Measurements from ENCODE around the gene SFI1.

GRCh38 chr22:31465307-31465706 is 31.0 kb upstream of the SFI1 start:
- no peak for TF ChIP-seq CTCF (IDR thresholded peaks at IDR 0.05 in 8 of 11, conservative IDR thresholded peaks at IDR 0.05 in 3 of 11)
- no peak for TF ChIP-seq POLR2AphosphoS5 (IDR thresholded peaks at IDR 0.05)
